Osteoblast (primary cell): Measurements from ENCODE around the gene KHDRBS1. TPM values are rescaled to one million over a fixed set of nuclear protein-coding genes. Genes with fewer than 3 reads are reported as not detected.
A peak's percentile ranks its signal among the peaks of the same experiment; 100 is the strongest.
"Not testable (repeated sequence)": the region's sequence is repeated elsewhere in the genome, so short reads cannot be mapped to it uniquely, and the experiment has no call there.

ENCODE experiments used
- DNase-seq: peaks from one replicate; pipeline ENCODE4 v3.0.0; 2011; ENCODE audit warnings: low spot score, mixed read lengths; ENCODE audit not compliant: insufficient read length; ENCODE audit errors: missing footprints
- H2AFZ ChIP-seq: 2 replicates; pipeline ENCODE4 v1.6.0; 2011; ENCODE audit warnings: mild to moderate bottlenecking, low read length
- H3K27ac ChIP-seq: 2 replicates; pipeline ENCODE4 v1.5.1; 2011; ENCODE audit warnings: mild to moderate bottlenecking, low read depth, low read length, moderate library complexity
- H3K27me3 ChIP-seq: 2 replicates; pipeline ENCODE4 v1.6.0; 2012; ENCODE audit warnings: mild to moderate bottlenecking, control low read depth, inconsistent platforms, low read length, moderate library complexity; ENCODE audit not compliant: insufficient read depth
- H3K36me3 ChIP-seq: 2 replicates; pipeline ENCODE4 v1.5.1; 2011; ENCODE audit warnings: mild to moderate bottlenecking, low read length, control low read depth, moderate library complexity; ENCODE audit not compliant: insufficient read depth
- H3K4me1 ChIP-seq: 2 replicates; pipeline ENCODE4 v1.5.1; 2011; ENCODE audit warnings: mild to moderate bottlenecking, low read length, control low read depth, moderate library complexity; ENCODE audit not compliant: insufficient read depth
- H3K4me2 ChIP-seq: 2 replicates; pipeline ENCODE4 v1.6.0; 2011; ENCODE audit warnings: mild to moderate bottlenecking, low read length; ENCODE audit not compliant: insufficient read depth
- H3K4me3 ChIP-seq: fragments of 200-600 bp; sonication (generic); 3 replicates; pipeline ENCODE4 v1.5.1; 2012; ENCODE audit warnings: mild to moderate bottlenecking, low read length, inconsistent platforms; ENCODE audit not compliant: insufficient read depth
- H3K79me2 ChIP-seq: 2 replicates; pipeline ENCODE4 v1.6.0; 2012; ENCODE audit warnings: mild to moderate bottlenecking, low read length, control low read depth, inconsistent platforms; ENCODE audit not compliant: insufficient read depth
- H3K9me3 ChIP-seq: 2 replicates; pipeline ENCODE4 v1.5.1; 2011; ENCODE audit warnings: low read depth, low read length, control low read depth
- H4K20me1 ChIP-seq: 2 replicates; pipeline ENCODE4 v1.6.0; 2012; ENCODE audit warnings: mild to moderate bottlenecking, low read length, control low read depth; ENCODE audit not compliant: insufficient read depth
- CTCF ChIP-seq: IDR thresholded peaks from 2 replicates; pipeline ENCODE4 v1.5.1; 2011; ENCODE audit warnings: mild to moderate bottlenecking, low read depth, low read length, moderate library complexity; ENCODE audit errors: extremely low read depth
- total RNA-seq: library from RNA; depleted of rRNA; stranded (reverse); fragments of >200 nt; gene quantifications from 2 replicates; pipeline ENCODE4 v1.2.3, GENCODE V29; 2012

KHDRBS1 gene
- total RNA-seq, 1 donor: 52.8 TPM

DNA sequence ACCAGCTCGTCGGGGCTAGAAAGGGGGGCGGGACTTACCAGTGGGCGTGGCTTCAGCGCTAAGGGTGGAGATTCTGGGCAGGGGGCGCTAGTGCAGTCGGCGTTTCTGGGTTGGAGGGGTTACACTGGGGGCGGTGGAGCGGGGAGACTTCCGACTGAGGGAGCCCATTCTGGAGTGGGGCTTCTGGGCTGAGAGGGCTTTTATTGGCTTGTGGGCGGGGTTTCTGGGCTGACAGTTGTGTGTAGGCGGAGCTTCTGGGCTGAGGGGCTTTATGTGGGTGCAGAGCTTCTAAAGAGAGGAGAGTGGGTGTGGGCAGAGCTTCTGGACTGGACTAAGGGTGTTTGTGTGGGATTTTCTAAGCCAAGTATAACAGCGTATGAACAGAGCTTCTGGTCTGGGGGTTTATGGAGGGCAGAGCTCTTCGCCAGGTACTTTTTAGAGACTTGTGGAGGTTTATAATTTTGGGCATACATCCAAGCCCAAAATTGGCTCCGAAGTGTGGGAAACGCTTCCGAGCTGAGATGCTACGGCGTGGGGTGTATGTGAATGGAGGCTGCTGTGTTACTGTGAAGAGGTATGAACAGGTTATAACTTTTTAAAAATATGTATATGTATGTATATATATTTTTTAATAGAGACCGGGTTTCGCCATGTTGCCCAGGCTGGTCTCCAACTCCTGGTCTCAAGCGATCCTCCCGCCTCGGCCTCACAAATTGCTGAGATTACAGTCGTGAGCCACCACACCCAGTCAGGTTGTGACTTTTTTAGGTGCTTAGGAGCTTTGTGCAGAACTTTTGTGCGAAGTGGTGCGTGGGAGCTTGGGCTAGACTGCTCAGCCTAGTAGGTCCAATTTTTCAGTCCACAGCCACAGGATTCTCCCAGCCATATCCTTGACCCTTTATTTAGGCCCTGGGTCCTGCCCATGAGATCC lies 59.9 kb downstream of the KHDRBS1 start:
- Histone ChIP-seq H3K36me3 (peaks cover 26% of the 10 kb centered on the region), H3K4me1 (peaks cover 26% of the 10 kb centered on the region), H3K9me3 (no peaks in the 10 kb centered on the region), H3K4me2 (peak overlapping the region; percentile 83), H3K4me3 (peak overlapping the region; percentile 96), H4K20me1 (peaks cover 11% of the 10 kb centered on the region), H2AFZ (peak overlapping the region; percentile 73), H3K27me3 (no peaks in the 10 kb centered on the region), H3K27ac (peak overlapping the region; percentile 62), H3K79me2 (peaks cover 34% of the 10 kb centered on the region)
- no peak for DNase-seq
- no peak for TF ChIP-seq CTCF

DNA sequence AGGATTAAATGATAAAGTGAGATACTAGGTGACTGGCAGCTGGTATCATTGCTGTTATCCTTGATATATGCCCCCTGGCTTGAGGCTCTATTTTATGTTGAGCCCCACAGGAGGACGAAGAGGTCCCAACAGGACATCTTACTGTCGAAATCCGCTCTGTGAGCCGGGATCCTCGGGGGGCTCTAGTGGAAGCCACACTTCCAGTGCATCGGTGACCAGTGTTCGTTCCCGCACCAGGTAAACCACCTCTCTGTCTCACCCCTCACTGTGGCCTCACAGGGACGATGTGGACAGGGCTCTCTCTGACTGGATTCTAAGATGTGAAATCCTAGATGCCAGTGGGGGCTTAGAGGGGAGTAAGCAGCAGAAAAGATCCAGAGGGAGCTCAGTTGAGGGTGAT lies 61.2 kb downstream of the KHDRBS1 start:
- H3K4me1 ChIP-seq: peaks cover 15% of the 10 kb centered on the region
- peaks cover 11% of the 10 kb centered on the region for H4K20me1 ChIP-seq
- H2AFZ ChIP-seq: no peak overlapping the region
- no peak overlapping the region for H3K4me2 ChIP-seq
- peaks cover 34% of the 10 kb centered on the region for H3K36me3 ChIP-seq
- H3K4me3 ChIP-seq: no peak overlapping the region
- peaks cover 34% of the 10 kb centered on the region for H3K79me2 ChIP-seq
- H3K9me3 ChIP-seq: no peaks in the 10 kb centered on the region
- TF ChIP-seq CTCF: no peak
- no peak overlapping the region for H3K27ac ChIP-seq
- H3K27me3 ChIP-seq: no peaks in the 10 kb centered on the region
- DNase-seq: peak; percentile 21

- Histone ChIP-seq H3K4me1 (peaks cover 6% of the 10 kb centered on the region), H2AFZ (no peak overlapping the region), H3K36me3 (peaks cover 45% of the 10 kb centered on the region), H3K4me3 (no peak overlapping the region), H3K27me3 (no peaks in the 10 kb centered on the region), H3K4me2 (no peak overlapping the region), H3K9me3 (no peaks in the 10 kb centered on the region), H3K79me2 (peaks cover 34% of the 10 kb centered on the region), H4K20me1 (peaks cover 11% of the 10 kb centered on the region), H3K27ac (no peak overlapping the region)
- TF ChIP-seq CTCF: no peak
- DNase-seq: no peak
These were observed 63.8 kb downstream of the KHDRBS1 start for GRCh38 chr1:32077451-32077850.

DNA sequence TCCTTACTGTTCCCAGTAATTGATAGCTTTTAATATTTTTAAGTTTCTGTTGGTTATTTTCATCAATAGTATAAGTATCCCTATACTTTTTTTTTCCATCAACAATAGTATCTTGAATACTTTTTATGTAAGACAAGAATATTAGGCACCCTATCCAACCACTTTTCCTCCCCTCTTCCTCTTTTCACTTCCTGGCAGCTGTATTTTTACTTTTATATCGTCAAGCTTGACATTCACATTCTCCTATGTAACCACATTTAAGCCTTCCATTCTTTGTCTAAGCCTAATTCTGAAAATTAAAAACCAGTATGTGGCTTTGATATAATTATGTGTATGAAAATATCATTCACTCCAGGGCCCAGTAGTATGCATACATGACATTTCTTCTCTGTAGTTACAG lies 68.4 kb downstream of the KHDRBS1 start:
- no peak overlapping the region for H3K27ac ChIP-seq

DNA sequence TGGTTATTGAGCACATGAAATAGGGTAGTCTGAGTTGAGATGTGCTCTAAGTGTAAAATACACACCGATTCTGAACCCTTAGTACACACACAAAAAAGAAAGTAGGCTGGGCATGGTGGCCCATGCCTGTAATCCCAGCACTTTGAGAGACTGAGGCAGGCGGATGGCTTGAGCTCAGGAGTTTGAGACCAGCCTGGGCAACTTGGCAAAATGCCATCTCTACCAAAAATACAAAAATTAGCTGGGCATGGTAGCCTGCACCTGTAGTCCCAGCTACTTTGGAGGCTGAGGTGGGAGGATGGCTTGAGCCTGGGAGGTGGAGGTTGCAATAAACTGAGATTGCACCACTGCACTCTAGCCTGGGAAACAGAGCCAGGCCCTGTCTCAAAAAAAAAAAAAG lies 72.7 kb downstream of the KHDRBS1 start:
- H4K20me1 ChIP-seq, H3K27me3 ChIP-seq, H3K9me3 ChIP-seq, H3K4me2 ChIP-seq, H3K4me1 ChIP-seq, H3K4me3 ChIP-seq, H2AFZ ChIP-seq, DNase-seq, H3K27ac ChIP-seq, H3K79me2 ChIP-seq: not testable (repeated sequence)
- peaks cover 36% of the 10 kb centered on the region for H3K36me3 ChIP-seq

More for the DNA sequence above, 68.4 kb downstream of the KHDRBS1 start:
- DNase-seq: no peak
- H3K79me2 ChIP-seq: peaks cover 6% of the 10 kb centered on the region
- H3K4me1 ChIP-seq: no peaks in the 10 kb centered on the region
- no peaks in the 10 kb centered on the region for H3K27me3 ChIP-seq
- no peak overlapping the region for H3K4me3 ChIP-seq
- no peak for TF ChIP-seq CTCF
- H3K9me3 ChIP-seq: no peaks in the 10 kb centered on the region
- no peak overlapping the region for H2AFZ ChIP-seq
- H4K20me1 ChIP-seq: peaks cover 5% of the 10 kb centered on the region
- H3K36me3 ChIP-seq: peaks cover 51% of the 10 kb centered on the region
- H3K4me2 ChIP-seq: no peak overlapping the region
